Measurements from ENCODE around the gene ANKIB1. TPM values are rescaled to one million over a fixed set of nuclear protein-coding genes. Genes with fewer than 3 reads are reported as not detected.

ANKIB1 gene
- 10 to 100 TPM; 70.6 to 90.2 (median 86.6) TPM for total RNA-seq
- total RNA-seq (2013): 94.4 TPM

- Histone ChIP-seq H3K27ac (ENCODE audit: low read length) (peak within 1 kb of the TSS; percentile 92), H3K4me1 (ENCODE audit: control insufficient read depth, insufficient read depth, low read length) (peaks cover 11% of the 10 kb centered on the region), H3K4me3 (ENCODE audit: low read length) (peak within 1 kb of the TSS; percentile 74), H3K9me3 (ENCODE audit: control insufficient read depth, insufficient read depth, low read length) (no peaks in the 10 kb centered on the region), H3K36me3 (ENCODE audit: control insufficient read depth, insufficient read depth, low read length) (peaks cover 8% of the 10 kb centered on the region), H3K27me3 (ENCODE audit: control insufficient read depth, insufficient read depth, low read length) (no peaks in the 10 kb centered on the region)
- Mint-ChIP-seq H3K36me3 (no peaks in the 10 kb centered on the region), H3K9me3 (no peaks in the 10 kb centered on the region), H3K4me3 (peak within 1 kb of the TSS; percentile 100), H3K27ac (peak within 1 kb of the TSS; percentile 99), H3K4me1 (peaks cover 39 to 45% of the 10 kb centered on the region in 2 donors), H3K27me3 (ENCODE audit: low read depth in 2 of 2) (no peaks in the 10 kb centered on the region)
- intact Hi-C loops (cut with micrococcal nuclease): loop anchor here (1.0 kb wide), 3 partner anchors 68 to 202 kb away; partner anchors contain the start of genes CYP51A1 and GATAD1
- DNase-seq: peak; percentile 82 to 93
- under 1% methylated on average over 71 of the region's 71 CpGs for WGBS (ENCODE audit: insufficient coverage)
- ATAC-seq: peak; percentile 75 to 85 (median 81)
- no peak for TF ChIP-seq CTCF (IDR thresholded peaks at IDR 0.05)
Measured at GRCh38 chr7:92245487-92246359, at the start of gene ANKIB1, which contains the start of gene KRIT1. TSS of gene ANKIB1 (plus strand) at chr7:92245974. CDS start at chr7:92294979, 49,005 bp downstream. TSS of gene KRIT1 (minus strand) at chr7:92245914. CDS start at chr7:92242135, 3,779 bp downstream.

- no peak for TF ChIP-seq CTCF (IDR thresholded peaks at IDR 0.05)
- no peak overlapping the region for H3K4me3 ChIP-seq (ENCODE audit: low read length)
- H3K4me1 ChIP-seq (ENCODE audit: control insufficient read depth, insufficient read depth, low read length): no peaks in the 10 kb centered on the region
- intact Hi-C loops (cut with micrococcal nuclease): no loop called here
- no peak for DNase-seq
- Mint-ChIP-seq H3K36me3 (peaks cover 7% of the 10 kb centered on the region), H3K27ac (no peak overlapping the region), H3K4me1 (no peaks in the 10 kb centered on the region), H3K27me3 (ENCODE audit: low read depth in 2 of 2) (no peaks in the 10 kb centered on the region), H3K4me3 (no peak overlapping the region), H3K9me3 (no peaks in the 10 kb centered on the region)
- no peaks in the 10 kb centered on the region for H3K27me3 ChIP-seq (ENCODE audit: control insufficient read depth, insufficient read depth, low read length)
- H3K36me3 ChIP-seq (ENCODE audit: control insufficient read depth, insufficient read depth, low read length): peaks cover 44% of the 10 kb centered on the region
- H3K9me3 ChIP-seq (ENCODE audit: control insufficient read depth, insufficient read depth, low read length): no peaks in the 10 kb centered on the region
- WGBS (ENCODE audit: insufficient coverage): no CpG with 5 or more reads among the region's 1 CpG
- ATAC-seq: no peak
- no peak overlapping the region for H3K27ac ChIP-seq (ENCODE audit: low read length)
Measured at GRCh38 chr7:92200791-92201190, 45.0 kb upstream of the ANKIB1 start.

- DNase-seq (no peak), ATAC-seq (no peak)
- peaks cover 3% of the 10 kb centered on the region for H3K9me3 ChIP-seq (ENCODE audit: control insufficient read depth, insufficient read depth, low read length)
- WGBS (ENCODE audit: insufficient coverage): 99% methylated on average over 3 of the region's 3 CpGs
- no peak overlapping the region for H3K4me3 Mint-ChIP-seq
- no peaks in the 10 kb centered on the region for H3K4me1 ChIP-seq (ENCODE audit: control insufficient read depth, insufficient read depth, low read length)
- H3K27ac Mint-ChIP-seq: no peak overlapping the region
- no peaks in the 10 kb centered on the region for H3K27me3 Mint-ChIP-seq (ENCODE audit: low read depth in 2 of 2)
- H3K27ac ChIP-seq (ENCODE audit: low read length): no peak overlapping the region
- H3K36me3 Mint-ChIP-seq: peaks cover 43% of the 10 kb centered on the region
- no peak overlapping the region for H3K4me3 ChIP-seq (ENCODE audit: low read length)
- peaks cover 7 to 8% of the 10 kb centered on the region in 2 donors for H3K9me3 Mint-ChIP-seq
- intact Hi-C loops (cut with micrococcal nuclease): no loop called here
- H3K27me3 ChIP-seq (ENCODE audit: control insufficient read depth, insufficient read depth, low read length): no peaks in the 10 kb centered on the region
- no peak for TF ChIP-seq CTCF (IDR thresholded peaks at IDR 0.05)
- peaks cover 25 to 30% of the 10 kb centered on the region in 2 donors for H3K4me1 Mint-ChIP-seq
- H3K36me3 ChIP-seq (ENCODE audit: control insufficient read depth, insufficient read depth, low read length): peaks cover 64% of the 10 kb centered on the region
Measured at GRCh38 chr7:92205987-92206386, 39.8 kb upstream of the ANKIB1 start.
